ENCODE results near the gene CHMP2A. TPM values are rescaled to one million over a fixed set of nuclear protein-coding genes. Genes with fewer than 3 reads are reported as not detected.
A peak's percentile ranks its signal among the peaks of the same experiment; 100 is the strongest.

CHMP2A gene
- total and polyA plus RNA-seq, 2 of the 13 experiments (the other 11 are each of a cell fraction or from before 2014, with no cell fraction given), result 49.7 to 55.0 TPM

DNA sequence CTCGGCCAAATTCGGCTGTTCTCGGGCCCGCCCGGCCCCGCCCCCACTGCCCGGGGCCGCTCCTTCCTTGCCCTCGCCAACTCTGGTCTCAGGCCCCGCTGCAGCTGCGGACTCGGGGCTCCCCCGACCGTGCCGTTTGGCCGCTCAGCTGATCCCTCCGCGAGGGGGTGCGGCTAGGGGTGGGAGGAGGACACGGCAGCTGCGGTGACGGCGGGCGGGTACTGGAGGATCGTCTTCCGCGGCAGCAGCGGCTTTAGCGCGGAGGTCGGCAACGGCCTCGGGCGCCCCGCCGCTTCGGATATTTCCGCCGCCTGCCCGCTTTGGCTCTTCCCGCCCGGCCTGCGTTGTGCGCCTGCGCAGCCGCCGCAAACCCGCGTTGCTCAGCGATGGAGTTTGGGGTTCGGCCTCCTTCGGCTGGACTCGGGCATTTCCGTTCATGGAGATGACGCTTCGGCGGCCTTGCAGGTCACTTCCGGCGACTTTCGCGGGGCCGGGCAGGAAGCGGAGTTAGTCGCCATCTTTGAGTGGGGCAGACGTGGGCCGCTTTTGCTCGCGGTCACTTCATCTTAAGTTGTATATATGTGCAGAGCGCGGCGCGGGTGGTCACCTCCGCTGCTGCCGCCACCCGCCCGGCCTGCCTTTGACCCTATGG, 3.8 kb upstream of the CHMP2A start (continued):
- TF ChIP-seq, protein P1, sequence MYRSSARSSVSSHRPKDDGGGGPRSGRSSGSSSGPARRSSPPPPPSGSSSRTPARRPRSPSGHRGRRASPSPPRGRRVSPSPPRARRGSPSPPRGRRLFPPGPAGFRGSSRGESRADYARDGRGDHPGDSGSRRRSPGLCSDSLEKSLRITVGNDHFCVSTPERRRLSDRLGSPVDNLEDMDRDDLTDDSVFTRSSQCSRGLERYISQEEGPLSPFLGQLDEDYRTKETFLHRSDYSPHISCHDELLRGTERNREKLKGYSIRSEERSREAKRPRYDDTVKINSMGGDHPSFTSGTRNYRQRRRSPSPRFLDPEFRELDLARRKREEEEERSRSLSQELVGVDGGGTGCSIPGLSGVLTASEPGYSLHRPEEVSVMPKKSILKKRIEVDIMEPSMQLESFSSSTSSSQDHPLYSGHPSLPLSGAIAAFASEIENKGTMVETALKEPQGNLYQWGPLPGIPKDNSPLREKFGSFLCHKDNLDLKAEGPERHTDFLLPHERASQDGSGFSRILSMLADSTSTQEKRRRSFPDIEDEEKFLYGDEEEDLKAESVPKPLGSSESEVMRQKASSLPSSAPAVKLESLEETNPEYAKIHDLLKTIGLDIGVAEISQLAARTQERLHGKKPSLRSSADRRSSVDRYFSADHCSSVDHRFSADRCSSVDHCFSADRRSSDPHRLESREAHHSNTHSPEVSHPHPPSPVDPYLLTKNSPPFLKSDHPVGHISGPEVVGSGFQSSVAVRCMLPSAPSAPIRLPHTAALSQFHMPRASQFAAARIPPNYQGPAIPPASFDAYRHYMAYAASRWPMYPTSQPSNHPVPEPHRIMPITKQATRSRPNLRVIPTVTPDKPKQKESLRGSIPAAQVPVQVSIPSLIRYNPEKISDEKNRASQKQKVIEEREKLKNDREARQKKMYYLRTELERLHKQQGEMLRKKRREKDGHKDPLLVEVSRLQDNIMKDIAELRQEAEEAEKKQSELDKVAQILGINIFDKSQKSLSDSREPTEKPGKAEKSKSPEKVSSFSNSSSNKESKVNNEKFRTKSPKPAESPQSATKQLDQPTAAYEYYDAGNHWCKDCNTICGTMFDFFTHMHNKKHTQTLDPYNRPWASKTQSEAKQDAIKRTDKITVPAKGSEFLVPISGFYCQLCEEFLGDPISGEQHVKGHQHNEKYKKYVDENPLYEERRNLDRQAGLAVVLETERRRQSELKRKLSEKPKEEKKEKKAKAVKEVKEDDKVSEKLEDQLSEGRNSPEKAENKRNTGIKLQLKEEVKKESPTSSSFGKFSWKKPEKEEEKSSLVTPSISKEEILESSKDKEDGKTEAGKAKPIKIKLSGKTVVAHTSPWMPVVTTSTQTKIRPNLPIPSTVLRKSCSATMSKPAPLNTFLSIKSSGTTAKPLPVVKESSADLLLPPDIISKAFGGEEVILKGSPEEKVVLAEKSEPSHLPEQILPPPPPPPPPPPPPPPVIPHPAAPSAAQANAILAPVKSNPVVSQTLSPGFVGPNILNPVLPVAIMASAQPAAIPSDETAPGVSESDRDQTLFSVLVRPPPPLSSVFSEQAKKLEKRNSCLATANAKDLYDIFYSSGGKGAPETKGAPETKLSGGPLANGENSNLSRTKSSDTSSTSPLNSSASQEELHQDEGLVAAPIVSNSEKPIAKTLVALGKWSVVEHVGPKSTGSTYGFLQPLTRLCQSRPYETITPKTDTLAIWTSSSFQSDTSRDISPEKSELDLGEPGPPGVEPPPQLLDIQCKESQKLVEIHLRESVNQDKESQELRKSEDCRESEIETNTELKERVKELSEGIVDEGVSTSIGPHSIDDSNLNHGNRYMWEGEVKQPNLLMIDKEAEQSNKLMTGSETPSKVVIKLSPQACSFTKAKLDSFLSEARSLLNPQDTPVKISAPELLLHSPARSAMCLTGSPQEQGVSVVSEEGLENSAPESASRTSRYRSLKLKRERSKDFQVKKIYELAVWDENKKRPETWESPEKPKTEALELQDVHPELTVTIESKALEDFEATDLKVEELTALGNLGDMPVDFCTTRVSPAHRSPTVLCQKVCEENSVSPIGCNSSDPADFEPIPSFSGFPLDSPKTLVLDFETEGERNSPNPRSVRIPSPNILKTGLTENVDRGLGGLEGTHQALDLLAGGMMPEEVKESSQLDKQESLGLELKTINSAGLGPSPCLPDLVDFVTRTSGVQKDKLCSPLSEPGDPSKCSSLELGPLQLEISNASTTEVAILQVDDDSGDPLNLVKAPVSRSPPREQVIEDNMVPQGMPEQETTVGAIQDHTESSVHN (CRISPR knock-in tag; IDR thresholded peaks at IDR 0.05), result no peak
- TF ChIP-seq GTF2F1 (IDR thresholded peaks at IDR 0.05; ENCODE audit: low read length) (no peak), SP1 (IDR thresholded peaks at IDR 0.05) (no peak), SP1 (CRISPR knock-in tag; IDR thresholded peaks at IDR 0.05) (peak; percentile 41; the same call in 1 of the 2 replicates), ZNF672 (CRISPR knock-in tag; IDR thresholded peaks at IDR 0.05) (no peak), HDAC1 (CRISPR knock-in tag; IDR thresholded peaks at IDR 0.05) (peak; percentile 20; the same call in 1 of the 2 replicates), FOSL1 (CRISPR knock-in tag; IDR thresholded peaks at IDR 0.05; ENCODE audit: borderline replicate concordance) (no peak), ZNF253 (CRISPR knock-in tag; IDR thresholded peaks at IDR 0.05; ENCODE audit: borderline replicate concordance) (0 out of 2 replicates have a peak, but pooled peaks have one; percentile 38), NCOR1 (IDR thresholded peaks at IDR 0.05; ENCODE audit: borderline replicate concordance, low read length) (no peak), TBX2 (CRISPR knock-in tag; IDR thresholded peaks at IDR 0.05; ENCODE audit: borderline replicate concordance) (peak; percentile 71; the same call in 1 of the 2 replicates), ZMYM3 (CRISPR knock-in tag; IDR thresholded peaks at IDR 0.05) (no peak), ZNF143 (CRISPR knock-in tag; IDR thresholded peaks at IDR 0.05) (peak; percentile 57; the same call in 1 of the 2 replicates), BORCS8-MEF2B (CRISPR knock-in tag; IDR thresholded peaks at IDR 0.05) (peak; percentile 80; the same call in 1 of the 2 replicates), ZNF468 (CRISPR knock-in tag; IDR thresholded peaks at IDR 0.05) (no peak; the same call in 1 of the 2 replicates), SOX13 (IDR thresholded peaks at IDR 0.05) (no peak), SOX13 (CRISPR knock-in tag; conservative IDR thresholded peaks at IDR 0.05 in 1 of 2, IDR thresholded peaks at IDR 0.05 in 1 of 2) (no peak; a peak in 2 of 4 replicates), MLLT10 (CRISPR knock-in tag; IDR thresholded peaks at IDR 0.05) (no peak), IRF2 (CRISPR knock-in tag; IDR thresholded peaks at IDR 0.05) (peak; percentile 44; the same call in 1 of the 2 replicates), ATF7-NPFF (CRISPR knock-in tag; IDR thresholded peaks at IDR 0.05; ENCODE audit: low read depth) (peak; percentile 62; the same call in 1 of the 2 replicates), NFIC (IDR thresholded peaks at IDR 0.05; ENCODE audit: low read length) (no peak), MYNN (CRISPR knock-in tag; IDR thresholded peaks at IDR 0.05; ENCODE audit: low read depth) (no peak)
- TF ChIP-seq, protein P2, sequence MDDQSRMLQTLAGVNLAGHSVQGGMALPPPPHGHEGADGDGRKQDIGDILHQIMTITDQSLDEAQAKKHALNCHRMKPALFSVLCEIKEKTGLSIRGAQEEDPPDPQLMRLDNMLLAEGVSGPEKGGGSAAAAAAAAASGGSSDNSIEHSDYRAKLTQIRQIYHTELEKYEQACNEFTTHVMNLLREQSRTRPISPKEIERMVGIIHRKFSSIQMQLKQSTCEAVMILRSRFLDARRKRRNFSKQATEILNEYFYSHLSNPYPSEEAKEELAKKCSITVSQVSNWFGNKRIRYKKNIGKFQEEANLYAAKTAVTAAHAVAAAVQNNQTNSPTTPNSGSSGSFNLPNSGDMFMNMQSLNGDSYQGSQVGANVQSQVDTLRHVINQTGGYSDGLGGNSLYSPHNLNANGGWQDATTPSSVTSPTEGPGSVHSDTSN (CRISPR knock-in tag; IDR thresholded peaks at IDR 0.05; ENCODE audit: borderline replicate concordance), result no peak
